ENCODE measurements around the gene COQ8A.

- no peak for TF ChIP-seq CTCF (IDR thresholded peaks at IDR 0.05)
- TF ChIP-seq POLR2A (IDR thresholded peaks at IDR 0.05) = no peak
Observed at GRCh38 chr1:227010645-227011044, 70.6 kb downstream of the COQ8A start.
